NCI-H510A treated with DMSO at 0.1 percent for 48 hours (cell line): ENCODE results near the gene FKRP.

Experiments used
- DNase-seq: peaks from one replicate; lab custom pipeline; 2025; lab: John Stamatoyannopoulos, UW

Gene FKRP

DNA sequence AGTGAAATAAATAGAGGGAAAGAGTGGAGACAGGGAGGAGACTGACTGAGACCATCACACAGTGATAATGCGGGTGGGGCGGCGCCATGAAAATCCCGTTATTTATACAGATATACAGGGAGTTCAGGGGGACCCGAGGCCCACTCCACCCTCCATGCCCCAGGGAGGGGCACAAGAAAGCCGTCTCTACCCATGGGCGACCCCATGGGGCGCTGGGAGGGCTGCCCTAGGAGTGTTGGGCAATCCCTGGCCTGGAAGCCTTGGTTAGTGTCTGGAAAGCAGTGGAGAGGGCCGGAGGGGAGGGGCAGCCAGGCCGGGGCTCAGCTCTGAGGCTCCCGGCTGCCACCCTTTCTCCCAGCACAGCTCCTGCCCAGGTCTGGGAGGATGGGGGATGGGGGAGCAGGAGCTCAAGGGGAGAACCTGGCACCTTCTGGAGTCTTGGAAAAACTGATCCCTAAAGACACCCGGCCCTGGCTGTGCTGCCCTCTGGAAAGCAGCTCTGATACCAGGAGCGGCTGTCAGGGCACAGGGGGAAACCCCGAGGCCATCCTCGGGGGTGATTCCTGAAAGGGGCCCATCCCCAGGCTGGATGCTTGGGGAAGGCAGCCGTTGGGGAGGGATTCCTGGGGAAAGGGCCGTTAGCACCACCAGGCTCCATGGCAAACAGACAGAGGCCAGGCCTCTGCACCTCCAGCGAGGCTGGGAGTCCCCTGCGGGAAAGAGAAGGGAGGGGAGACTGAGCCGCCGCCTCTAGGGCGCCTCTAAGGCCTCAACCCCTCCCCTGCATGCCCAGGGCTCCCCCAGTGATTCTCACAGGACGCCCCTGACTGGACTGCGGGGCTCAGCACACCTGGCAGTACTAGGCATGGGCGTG is 26.0 kb upstream of the FKRP start:
- DNase-seq, result no peak

DNA sequence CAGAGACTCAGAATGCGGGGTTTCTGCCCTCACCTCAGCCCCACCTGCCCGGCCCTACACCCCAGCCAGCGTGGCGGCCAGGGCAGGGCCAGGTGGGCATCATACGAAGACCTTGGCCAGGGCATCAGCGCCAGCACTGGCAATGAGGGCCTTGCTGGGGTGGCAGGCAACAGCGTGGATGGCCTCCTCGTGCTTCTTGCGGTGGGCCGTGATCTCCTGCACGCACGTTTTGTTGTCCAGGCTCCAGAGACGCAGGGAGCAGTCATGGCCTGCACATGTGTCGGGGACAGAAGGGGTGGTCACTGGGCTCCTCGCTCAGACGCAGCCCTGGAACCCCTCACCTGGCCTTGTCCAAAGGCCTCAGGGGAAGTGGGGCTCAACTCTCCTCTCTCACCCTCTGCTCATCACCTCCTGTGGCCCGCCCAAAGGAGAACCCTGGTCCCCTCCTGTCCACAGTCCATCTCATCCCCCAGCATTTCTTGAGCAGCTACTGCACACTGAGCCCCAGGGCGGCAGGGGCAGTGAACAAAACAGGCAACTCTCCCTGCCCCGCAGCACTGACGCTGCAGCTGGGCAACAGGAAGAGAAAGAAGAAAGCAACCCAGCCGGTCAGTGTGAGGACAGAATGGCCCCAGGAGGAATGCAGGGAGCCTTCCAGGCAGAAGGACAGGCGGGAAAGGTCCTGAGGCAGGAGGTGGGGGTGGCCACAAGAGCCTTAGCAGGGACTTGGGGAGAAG is 25.2 kb upstream of the FKRP start:
- no peak for DNase-seq

DNA sequence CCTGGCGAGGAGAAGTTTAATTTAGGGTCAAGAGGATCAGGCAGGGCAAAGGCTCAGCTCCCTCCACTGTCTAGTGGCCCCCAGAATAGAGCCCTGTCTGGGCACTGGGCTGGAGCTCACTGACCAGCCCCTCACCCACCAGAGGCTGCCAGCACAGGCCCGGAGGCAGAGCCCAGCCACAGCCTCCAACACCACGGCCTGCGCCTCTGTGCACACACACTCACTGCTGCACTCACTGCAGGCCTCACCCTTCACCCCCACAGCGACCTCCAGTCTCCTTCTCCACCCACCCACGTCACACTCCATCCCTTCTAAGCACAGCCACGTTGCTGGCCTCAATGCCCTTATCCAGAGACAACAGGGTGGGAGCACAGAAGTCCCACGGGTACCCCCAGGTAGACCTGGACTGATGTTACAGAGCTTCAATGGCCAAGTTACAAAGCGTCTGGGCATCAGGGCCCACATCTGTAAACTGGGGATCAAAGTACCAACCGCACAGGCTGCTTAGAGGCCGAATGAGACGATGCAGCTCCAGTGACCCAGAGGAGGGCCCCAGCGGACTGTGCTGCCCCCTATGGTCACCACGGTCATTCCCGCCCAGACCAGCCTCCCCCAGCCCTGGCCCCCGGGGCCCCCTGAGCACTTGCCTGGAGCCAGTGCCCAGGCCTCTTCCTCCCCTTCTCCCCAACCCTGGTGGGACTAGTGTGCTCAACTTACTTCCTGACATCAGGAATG is 24.4 kb upstream of the FKRP start:
- no peak for DNase-seq

- DNase-seq, result no peak
Measured at GRCh38 chr19:46722004-46722380, 23.9 kb upstream of the FKRP start.

- no peak for DNase-seq
Measured at GRCh38 chr19:46722421-46723022, 23.3 kb upstream of the FKRP start.

GRCh38 chr19:46723023-46723461 is 22.8 kb upstream of the FKRP start:
- DNase-seq, result no peak

- DNase-seq, result no peak
Measured at GRCh38 chr19:46723471-46723870, 22.4 kb upstream of the FKRP start.

DNA sequence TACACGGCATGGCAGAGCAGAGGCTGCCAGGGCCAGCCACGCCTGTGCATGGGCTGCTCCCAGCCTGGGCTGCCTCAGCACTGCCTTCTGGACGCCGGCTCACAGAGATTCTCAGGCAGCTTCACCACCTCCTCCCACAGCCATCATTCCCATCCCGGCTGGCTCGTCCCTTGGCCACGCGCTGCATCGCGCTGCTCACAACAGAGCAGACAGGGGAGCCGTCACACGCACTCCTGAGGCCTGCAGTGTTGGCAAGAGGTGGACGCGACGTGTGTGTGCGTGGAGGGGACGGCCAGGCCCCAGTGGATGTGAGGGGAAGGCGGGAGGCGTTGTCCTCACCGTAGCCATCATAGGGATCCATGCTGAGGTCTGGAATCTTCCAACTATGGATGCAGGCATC is 21.4 kb upstream of the FKRP start:
- no peak for DNase-seq

DNA sequence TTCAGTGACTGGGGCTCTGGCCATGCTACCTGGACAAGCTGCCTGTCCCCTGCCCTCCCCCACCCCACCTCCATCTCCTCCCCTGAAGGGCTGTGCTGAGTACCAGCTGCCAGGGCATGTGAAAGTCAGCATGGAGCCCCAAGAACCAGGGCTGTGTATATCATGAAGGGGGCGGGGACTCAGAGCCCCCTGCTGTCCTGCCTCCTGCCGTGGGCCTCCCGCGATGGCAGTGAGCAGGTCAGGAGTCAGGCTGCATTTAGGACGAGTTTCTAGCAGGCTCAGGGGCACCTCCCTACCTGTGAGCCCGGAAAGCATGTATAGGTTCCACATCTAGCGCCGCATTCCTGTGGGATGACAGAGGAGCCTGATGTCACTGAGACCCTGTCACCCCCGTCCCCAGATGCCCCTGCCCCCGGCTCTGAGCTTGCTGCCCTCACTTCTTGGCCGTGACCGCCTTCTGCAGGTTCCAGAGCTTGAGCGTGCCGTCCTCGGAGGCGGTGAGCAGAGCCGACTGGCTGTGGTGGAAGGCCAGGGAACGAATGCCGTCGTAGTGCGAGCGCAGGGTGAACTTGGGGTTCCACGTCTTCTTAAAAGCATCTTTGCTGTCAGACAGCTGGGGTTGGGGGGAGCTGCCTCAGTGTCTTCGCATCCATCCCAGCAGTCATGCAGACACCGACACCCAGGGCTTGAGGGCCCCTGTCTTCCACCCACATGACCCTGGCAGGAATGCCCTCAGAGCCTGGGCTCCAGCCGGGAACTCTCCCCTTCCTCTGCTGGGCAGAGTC is 20.6 kb upstream of the FKRP start:
- DNase-seq, result no peak

DNA sequence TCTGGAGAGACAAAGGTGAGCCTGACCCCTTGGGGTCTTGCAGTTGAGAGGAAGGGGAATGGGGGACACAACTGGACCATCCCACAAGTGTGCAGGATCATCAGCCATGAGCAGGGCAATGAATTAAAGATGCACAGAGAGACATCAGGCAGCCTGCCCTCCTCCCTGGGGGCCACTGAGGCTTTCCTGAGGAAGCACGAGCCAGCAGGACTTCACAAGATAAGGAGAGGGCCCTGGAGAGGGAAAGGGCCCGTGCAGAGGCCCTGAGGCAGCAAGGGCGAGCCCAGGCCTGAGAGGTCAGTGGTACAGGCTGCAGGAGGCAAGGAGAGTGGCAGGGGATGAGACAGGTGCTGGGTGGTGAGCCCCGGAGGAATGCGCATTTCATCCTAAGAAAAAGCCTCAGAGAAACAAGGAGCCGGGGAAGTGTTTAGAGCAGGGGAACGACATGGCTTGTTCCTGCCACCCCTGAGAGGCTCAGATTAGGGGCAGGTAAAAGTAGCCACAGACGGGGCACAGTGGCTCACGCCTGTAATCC is 19.9 kb upstream of the FKRP start:
- DNase-seq, result no peak

DNA sequence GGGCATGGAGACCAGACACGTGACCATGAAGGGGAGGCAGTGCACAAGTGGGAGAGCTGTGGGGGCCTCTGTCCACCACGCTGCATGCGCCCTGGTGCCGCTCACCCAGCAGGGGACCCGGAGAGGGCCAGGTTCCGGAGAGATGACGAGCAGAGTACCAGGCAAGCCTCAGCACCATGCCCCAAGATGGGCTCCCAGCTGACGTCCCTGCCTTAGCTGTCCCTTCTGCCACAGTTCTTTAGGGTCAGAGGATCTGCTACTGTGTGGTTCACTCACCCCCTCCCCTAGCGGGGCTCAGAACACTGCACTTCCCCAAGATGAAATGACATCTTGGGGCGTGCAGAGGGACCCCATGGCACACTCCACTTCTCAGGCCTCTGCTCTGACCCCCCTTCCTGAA is 19.3 kb upstream of the FKRP start:
- no peak for DNase-seq

GRCh38 chr19:46726971-46727501 is 18.8 kb upstream of the FKRP start:
- DNase-seq, result no peak

DNA sequence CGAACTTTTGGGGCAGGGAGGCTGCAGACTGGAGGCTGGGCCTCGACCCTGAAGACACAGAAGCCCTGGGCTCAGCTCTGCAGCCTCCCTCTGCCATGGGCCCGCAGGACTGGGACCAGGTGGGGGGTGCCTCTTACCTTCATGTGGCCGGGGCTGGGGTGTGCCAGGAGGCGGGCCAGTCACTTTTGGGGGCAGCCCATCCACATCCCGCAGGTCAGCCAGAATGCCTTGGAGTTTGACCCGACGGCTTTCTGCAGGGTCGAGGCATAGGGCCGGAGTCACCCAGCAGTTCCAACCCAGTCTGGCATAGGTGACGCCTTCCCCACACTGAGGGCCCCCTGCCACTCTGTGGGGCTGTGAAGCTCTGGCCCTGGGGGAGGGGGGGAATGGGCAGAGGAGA is 18.1 kb upstream of the FKRP start:
- no peak for DNase-seq

DNA sequence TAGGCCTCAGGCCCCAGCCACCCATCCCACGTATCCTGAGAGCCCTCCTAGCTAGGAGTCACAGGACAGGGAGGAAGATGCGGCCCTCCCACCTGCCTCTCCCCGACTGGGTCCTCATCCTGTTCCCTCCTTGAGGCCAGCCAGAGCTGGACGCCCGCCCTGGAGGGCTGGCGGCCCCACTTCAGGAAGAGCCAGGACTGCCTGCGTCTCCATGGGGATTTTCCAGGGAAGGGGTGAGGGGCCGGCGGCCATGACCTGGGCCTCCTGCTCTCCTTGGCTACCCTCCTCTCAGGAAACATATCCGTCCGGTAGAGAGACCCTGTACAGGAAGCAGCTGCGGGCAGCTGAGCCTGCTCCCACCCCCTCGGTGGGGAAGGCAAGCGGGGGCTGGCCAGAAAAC is 17.6 kb upstream of the FKRP start:
- DNase-seq, result no peak

DNA sequence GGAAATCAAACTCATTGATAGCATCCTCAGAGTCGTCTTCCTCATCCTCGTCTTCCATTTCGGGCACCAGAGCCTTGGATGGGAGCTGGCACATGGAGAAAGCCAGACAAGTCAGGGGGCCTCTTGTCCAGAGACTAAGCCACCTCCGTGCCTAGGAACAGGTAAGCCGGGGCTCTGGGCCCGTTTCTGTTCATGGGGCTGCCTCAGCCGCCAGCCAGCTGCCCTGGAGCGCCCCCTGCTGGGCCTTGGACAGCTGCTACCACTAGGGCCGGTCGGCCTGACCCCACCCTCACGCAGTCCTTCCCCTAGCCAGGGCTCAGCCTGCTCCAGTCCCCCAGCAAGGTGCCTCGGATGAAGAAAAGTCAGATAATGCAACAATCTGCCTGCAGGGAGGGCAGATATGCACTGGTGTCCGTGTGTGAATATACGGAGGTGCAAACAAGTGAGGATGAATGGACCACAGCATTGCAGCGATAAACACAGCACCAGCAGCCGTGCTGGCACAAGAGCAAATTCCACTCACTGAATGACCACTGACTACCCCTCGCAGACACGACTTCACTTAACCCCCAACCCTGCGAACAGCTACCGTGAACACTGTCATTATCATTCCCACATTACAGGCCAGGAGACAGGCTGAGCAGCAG is 17.0 kb upstream of the FKRP start:
- DNase-seq, result peak; percentile 22

- no peak for DNase-seq
Measured at GRCh38 chr19:46729696-46730095, 16.2 kb upstream of the FKRP start.

DNA sequence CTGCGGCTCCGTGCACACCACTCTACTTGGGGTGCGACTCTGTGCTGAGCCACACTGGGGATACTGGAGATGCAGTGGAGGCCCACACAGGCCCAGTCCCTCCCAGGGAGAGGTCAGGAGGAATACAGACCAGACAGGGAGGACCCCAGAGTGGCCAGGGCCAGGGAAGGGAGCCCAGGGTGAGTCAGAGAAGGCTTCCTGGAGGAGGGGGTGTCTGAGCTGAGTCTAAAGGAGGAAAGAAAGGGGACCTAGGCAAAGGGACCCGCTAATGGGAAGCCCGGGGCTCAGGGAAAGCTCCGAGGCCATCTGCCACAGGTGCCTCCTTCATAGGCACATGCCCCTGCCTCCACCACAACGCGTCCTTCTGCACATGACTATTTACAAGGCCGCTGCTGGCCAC is 15.7 kb upstream of the FKRP start:
- DNase-seq, result no peak

DNA sequence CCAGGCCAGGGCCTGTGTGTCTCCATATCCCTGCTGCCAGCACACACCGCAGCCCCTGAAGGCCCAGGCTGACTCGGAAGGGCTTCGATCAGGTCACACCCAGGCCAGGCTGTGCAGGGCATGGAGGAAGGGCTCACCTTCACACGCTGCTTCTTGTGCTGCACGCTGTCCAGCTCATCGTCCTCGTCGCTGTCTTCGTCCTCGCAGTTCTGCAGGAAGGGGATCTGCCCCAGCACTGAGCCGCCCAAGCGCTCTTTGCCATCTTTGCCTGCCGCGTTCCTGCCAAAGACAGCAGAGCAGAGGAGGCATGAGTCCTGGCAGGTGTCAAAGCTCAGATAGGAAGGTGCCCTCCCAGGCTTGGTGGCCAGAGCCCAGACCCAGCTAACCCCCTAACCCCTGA is 15.3 kb upstream of the FKRP start:
- no peak for DNase-seq

DNA sequence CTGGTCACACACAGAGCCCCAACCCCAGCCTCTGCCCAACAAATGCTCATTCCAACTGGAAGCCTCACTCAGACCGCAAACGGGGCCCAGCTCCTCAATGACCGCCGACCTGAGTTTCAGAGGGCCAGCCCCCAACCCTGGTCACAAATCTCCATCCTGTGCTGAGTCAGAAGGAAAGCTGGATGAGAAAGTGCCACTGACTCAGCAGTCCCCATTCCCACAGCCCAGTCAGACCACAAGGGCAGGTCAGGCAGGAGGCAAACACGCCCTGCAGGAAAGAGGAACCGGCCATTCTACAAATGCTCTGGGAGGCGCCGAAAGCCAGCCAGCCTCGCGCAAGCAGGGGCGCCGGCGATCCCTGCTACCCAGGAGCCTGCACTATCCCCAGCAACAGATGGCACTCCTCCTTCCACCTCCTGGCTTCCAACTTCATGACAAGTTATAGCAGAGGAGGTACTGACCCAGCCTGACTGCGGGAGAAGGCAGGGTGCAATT is 14.8 kb upstream of the FKRP start:
- DNase-seq, result no peak

DNA sequence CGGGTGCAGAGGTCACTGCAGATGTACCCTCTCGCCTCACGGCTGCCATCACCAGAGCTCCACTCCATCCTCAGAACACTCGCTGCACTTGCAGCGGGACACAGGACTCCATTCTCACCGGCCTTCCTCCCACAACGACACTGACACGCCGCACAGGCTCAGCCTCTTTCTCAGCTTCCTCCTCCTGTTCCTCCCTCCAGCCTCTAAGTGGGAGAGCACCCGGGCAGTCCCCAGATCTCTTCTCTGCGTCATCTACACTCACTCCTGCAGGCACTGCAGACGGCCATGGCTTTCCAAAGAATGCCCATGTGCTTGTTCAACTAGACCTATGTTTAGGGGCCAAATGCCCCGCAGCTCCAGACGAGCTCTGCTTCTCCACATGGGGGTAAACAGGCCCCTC is 14.3 kb upstream of the FKRP start:
- DNase-seq, result no peak
